Measurements from ENCODE around the gene ERFL.

Gene ERFL

DNA sequence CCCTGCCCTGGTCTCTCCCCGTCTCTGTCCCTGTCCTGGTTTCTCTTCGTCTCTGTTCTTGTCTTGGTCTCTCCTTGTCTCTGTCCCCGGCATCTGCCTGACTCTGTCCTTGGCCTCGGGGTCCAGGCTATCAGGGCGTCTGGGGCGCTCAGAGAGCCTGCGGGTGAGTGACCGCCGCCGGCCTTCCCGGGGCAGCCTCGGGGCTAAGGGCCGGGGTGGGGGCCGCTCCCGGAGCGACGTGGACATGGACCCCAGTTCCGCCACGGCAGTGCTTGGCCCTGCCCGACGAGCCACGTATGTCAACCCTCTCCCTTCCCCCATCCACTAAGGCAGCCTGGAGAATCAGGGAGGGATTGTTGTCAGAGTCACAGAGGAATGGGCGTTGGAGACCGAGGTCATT lies 30.4 kb downstream of the ERFL start:
- DNase-seq (ENCODE audit: low read depth, low spot score) = no peak

GRCh38 chr19:41897181-41897580 lies 31.1 kb downstream of the ERFL start:
- DNase-seq (ENCODE audit: low read depth, low spot score) = no peak

DNA sequence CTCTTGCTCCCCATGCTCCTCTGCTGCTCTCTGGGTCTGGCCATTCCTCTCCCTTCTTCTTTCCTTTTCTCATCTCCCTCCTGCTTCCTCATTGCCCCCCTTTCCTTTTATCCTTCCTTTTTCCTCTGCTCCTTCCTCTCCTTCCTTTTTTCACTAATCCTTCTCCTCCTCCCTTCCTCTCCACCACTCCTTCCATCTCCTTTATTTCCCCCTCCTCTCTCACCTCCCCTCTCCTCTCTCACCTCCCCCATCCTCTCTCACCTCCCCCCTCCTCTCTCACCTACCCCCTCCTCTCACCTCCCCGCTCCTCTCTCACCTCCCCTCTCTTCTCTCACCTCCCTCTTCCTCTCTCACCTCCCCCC lies 31.7 kb downstream of the ERFL start:
- no peak for DNase-seq (ENCODE audit: low read depth, low spot score)

DNA sequence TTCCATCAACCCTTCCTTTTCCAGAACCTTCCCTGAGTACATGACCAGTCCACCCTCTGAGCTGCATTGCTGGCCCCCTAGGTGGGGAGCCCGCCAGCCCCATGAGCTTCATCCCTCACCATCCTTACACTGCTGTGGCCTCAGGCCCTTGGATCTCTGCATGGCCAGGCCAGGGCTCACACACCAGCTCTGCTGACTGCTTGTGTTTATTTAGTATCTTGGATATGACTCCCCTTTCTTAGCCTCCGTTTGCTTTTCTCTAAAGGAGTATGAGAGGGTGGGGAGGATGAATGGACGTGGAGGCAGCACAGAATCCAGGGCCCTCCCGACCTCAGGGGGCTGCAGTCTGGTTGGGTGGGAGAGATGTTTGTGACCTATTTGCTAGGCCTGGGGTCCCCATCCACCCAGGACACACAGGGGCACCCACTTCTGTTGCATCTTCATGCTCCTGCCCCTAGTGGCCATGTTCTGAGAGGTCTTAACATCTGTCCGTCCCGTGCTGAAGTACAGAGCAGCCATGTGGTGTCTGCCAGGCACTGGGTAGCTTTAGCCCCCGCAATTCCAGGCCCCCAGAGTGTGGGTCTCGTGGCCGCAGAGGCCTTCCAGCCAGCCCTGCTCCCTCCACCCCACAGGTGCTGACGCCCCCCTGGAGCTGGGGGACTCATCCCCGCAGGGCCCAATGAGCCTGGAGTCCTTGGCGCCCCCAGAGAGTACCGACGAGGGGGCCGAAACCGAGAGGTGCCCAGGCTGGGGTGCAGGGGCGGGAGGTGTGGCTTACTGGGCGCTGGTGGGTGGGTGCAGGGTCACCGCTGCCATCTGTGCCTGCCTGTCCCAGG lies 32.3 kb downstream of the ERFL start:
- DNase-seq (ENCODE audit: low read depth, low spot score) = no peak

DNA sequence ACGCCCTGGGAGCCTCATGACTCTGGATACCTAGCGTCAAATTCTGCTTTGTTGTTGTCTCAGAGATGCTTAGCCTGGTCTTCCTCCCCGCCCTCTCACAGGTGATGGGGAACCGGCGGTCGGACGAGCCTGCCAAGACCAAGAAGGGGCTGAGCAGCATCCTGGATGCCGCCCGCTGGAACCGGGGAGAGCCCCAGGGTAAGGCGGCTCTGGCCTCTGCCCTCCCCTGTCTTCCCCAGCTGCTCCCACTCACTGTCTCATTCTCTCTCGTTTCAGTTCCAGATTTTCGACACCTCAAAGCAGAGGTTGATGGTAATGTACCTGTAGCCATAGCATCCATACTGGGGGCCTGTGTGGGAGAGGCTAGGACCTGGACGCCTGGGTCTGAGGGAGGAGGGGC lies 33.9 kb downstream of the ERFL start:
- DNase-seq (ENCODE audit: low read depth, low spot score) = no peak

DNA sequence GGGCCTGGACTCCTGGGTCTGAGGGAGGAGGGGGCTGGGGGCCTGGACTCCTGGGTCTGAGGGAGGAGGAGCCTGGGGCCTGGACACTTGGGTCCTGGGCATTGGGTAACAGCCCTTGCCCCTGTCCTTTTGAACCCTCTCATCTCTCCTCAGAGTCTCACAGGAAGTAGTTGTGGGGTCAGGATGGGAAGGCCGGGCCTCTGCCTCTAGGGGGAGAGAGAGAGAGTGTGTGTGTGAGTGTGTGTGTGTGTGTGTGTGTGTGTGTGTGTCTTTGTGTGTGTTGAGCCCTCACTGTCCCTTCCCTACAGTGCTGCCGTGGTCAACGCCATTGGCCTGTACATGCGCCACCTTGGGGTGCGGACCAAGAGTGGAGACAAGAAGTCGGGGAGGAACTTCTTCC lies 34.4 kb downstream of the ERFL start:
- no peak for DNase-seq (ENCODE audit: low read depth, low spot score)

- no peak for DNase-seq (ENCODE audit: low read depth, low spot score)
These were observed 35.9 kb downstream of the ERFL start for GRCh38 chr19:41892173-41892902.

DNA sequence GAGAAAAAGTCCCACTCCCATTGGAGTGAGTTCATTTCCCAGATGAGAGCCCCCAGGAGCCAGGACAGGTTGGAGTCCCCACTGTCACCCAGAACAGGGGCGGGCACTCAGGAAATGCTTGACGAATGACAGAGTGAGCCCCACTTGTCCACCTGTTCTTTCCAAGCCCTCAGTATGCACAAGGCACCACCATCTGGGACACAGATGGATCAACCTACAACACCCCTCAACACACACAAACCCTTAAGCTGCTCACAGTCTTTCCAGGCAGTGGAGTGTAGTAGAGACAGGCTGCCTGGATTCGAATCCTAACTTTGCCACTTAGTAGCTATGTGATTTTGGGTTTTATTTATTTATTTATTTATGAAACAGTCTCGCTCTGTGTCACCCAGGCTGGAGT lies 37.3 kb downstream of the ERFL start:
- DNase-seq (ENCODE audit: low read depth, low spot score) = no peak

DNA sequence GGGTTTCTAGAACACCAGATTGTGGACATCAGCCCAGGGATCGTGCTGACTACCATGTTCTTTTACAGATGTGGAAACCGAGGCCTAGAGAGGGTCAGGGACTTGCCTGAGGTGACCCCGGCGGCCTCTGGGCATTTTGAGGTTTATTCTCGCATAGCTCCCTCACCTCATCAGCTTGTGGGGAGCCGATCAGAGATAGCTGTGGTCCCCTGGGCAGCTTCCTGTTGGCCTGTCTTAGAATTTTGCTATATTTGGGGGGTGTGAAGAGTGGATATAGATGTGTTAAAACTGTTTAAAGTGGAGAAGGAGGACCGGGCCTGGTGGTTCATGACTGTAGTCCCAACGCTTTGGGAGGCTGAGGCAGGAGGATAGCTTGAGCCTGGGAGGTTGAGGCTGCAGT lies 38.4 kb downstream of the ERFL start:
- no peak for DNase-seq (ENCODE audit: low read depth, low spot score)

- DNase-seq (ENCODE audit: low read depth, low spot score) = no peak
These were observed 39.3 kb downstream of the ERFL start for GRCh38 chr19:41888926-41889325.

GRCh38 chr19:41887711-41888382 lies 40.4 kb downstream of the ERFL start:
- peak; percentile 79 for DNase-seq (ENCODE audit: low read depth, low spot score)

DNA sequence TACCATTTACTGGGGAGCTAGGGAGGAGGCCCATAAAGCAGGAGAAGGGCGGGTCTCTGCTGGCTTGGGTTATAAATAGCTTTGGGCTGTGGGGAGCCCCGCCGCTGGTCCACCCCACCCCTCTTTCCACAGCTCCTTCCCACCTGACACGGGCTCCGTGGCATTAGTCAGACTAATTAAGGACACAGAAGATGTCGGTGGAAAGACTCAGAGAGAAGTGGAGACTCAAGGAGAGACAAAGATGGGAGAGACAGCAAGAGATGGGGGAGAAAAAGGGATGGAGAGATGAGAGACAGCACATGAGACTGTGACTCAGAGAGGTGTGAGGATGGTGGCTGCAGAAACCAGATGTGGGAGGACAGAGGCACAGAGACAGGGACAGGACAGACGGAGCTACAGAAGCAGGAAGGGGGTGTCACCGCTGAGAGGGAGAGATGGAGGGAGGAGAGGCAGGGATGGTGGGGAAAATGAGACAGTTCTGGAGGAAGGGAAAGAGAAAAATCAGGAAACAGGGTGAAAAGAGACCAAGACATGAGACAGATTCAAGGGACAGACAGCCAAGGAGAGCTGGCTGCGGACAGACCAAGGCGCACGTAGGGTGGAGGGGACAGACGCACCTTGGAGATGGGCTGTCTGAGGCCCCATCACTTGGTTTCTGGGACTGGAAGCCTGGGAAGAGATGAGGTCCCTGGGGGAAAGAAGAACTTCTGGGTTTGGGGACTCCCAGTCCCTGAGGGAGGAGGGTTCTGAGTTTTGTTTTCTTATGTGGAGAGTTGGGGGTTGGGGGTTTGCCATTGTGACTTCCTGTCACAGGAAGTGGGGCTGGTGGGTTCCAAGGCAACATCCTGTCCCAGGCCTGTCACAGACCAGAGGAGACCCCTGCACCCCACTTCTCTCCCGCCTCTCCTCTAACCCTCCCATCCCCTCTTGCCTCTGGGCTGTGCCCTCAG lies 41.2 kb downstream of the ERFL start:
- no peak for DNase-seq (ENCODE audit: low read depth, low spot score)

DNA sequence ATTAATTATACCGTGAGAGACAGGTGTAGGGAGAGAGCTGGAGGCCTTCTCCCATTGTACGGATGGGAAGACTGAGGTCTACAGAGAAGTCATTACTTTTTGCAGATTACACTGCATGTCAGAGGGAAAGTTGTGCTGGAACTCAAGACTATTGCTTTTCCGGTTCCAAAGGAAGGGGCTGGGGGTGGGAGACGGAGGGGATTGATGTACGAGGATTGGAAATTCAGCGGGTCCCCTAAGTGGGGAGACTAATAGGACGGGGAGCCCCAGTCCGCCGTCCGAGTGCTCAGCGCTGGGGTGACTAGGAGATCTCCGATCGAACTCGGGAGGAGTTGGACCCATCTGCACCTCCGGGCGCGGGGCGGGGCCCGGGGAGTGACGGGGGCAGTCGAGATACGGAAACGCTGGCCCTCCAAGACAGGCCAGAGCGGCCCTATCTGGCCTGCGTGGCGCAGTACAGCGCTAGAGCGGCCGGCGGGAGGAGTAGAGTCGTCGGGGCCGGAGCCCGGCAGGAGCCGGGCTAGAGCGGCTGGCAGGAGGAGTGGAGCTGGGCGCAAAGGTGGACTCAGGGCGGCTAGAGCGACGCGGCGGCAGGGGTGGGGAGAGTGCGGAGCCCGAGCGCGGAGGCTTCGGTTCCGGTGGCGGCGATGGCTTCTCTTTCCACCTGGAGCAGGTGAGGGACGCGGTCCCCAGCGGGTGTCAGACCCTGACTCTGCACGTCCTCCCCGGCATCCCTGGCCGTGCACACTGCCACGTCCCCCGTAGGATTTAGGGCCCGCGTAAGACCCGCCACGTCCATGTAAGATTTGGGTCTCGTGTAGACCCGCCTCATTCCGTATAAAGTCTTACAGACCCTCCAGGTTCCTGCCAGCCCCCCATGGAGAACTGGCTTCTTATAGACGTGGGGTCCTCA lies 44.2 kb downstream of the ERFL start:
- peak; percentile 67 for DNase-seq (ENCODE audit: low read depth, low spot score)

DNA sequence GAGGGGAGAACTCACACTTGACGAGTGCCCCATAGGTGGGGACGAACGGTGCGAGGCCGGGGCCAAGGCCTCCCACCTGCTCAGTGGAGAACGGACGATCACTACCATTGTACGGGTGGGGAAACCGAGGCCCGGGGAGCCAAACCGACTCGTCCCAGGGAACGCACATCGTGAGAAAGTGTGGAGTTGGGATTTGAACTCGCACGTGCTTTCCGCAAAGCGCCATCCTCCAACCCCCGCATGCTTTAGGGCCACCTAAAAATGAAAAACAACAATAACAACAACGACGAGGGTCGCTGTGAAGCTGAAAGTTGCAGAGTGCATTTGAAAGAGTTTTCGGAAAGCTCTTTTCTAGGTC lies 44.8 kb downstream of the ERFL start:
- DNase-seq (ENCODE audit: low read depth, low spot score) = no peak

DNA sequence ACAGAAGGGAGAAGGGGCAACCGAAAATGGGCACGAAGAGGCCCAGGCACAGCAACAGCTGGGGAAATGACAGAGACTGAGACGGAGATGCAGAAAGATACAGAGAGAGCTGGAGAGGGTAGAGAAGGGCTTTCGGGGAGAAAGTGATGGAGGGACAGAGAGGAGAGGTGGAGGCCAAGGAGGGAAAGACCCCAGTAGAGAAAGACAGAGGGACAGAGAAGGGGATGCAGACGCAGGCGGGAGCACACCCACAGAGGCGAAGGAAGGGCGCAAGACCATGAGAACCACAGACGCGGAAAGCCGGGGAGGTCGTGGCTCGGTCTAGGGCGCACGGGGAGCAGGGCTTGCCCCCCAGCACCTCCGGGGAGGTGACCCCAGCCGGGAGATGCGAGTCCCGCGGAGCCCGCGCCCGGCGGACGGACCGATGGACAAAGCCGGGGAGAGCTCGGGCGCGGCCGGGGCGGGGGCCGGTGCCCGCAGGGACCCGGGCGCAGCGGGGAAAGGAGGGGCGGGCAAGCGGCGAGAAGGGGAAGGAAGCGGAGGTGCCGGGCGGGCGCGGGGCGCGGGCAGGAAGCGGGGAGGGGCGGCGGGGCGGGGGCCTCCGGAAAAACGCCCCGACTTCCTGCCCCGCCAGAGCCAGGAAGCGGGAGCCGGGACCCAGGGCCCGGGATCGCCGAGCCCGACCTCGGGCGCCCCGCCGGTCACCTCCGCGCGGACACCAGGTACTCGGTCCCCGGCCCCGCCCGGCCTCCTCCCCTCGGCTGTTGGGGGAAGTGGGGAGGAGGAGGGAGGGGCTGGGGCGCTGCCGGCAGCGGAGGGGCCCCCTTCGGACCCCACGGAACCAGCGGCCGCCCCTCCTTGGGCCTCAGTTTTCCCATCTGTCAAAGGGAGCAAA lies 45.4 kb downstream of the ERFL start, which contains the start of gene ARHGEF1:
TSS of gene ARHGEF1 (plus strand) at position 617 of the 895 bp plus-strand sequence. CDS start 4,899 bp downstream, outside the sequence.
- no peak for DNase-seq (ENCODE audit: low read depth, low spot score)

- no peak for DNase-seq (ENCODE audit: low read depth, low spot score)
These were observed 47.9 kb downstream of the ERFL start for GRCh38 chr19:41880329-41880708.

GRCh38 chr19:41879670-41880328 lies 48.5 kb downstream of the ERFL start:
- DNase-seq (ENCODE audit: low read depth, low spot score) = no peak

DNA sequence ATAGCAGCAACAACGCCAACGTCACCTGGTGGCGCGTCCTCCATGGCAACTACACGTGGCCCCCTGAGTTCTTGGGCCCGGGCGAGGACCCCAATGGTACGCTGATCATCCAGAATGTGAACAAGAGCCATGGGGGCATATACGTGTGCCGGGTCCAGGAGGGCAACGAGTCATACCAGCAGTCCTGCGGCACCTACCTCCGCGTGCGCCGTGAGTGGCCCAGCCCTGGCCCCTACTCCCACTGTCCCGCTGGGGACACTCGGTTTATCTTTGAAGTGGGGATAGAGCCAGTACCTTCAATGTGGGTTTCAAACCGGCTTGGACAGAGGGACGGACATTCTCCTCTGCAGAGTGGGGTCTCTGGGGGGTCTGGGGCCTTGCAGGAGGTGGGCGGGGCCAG lies 49.2 kb downstream of the ERFL start:
- no peak for DNase-seq (ENCODE audit: low read depth, low spot score)

All from activated naive CD8-positive, alpha-beta T cell treated with anti-CD3 and anti-CD28 coated beads, Interleukin-2, amount 50 U/mL, for 16 hours (primary cell).